ENCODE measurements around the gene INAFM1.

GRCh38 chr19:47241919-47242577 lies 32.6 kb upstream of the INAFM1 start:
- TF ChIP-seq, protein P1, sequence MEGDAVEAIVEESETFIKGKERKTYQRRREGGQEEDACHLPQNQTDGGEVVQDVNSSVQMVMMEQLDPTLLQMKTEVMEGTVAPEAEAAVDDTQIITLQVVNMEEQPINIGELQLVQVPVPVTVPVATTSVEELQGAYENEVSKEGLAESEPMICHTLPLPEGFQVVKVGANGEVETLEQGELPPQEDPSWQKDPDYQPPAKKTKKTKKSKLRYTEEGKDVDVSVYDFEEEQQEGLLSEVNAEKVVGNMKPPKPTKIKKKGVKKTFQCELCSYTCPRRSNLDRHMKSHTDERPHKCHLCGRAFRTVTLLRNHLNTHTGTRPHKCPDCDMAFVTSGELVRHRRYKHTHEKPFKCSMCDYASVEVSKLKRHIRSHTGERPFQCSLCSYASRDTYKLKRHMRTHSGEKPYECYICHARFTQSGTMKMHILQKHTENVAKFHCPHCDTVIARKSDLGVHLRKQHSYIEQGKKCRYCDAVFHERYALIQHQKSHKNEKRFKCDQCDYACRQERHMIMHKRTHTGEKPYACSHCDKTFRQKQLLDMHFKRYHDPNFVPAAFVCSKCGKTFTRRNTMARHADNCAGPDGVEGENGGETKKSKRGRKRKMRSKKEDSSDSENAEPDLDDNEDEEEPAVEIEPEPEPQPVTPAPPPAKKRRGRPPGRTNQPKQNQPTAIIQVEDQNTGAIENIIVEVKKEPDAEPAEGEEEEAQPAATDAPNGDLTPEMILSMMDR (tag by site-specific recombination; IDR thresholded peaks at IDR 0.05) = no peak
- TF ChIP-seq ZSCAN4 (tag by site-specific recombination; IDR thresholded peaks at IDR 0.05) (peak; percentile 8; the same call in 1 of the 2 replicates), ZNF146 (tag by site-specific recombination; IDR thresholded peaks at IDR 0.05) (no peak), ZNF121 (tag by site-specific recombination; IDR thresholded peaks at IDR 0.05) (no peak), ZNF223 (tag by site-specific recombination; IDR thresholded peaks at IDR 0.05) (no peak)
